SIG-M5 (cell line): ENCODE data around the gene CNP.

Experiments
- DNase-seq: peaks from one replicate; lab custom pipeline; 2025; lab: John Stamatoyannopoulos, UW

The CNP gene

GRCh38 chr17:41942626-41943373 is 23.8 kb upstream of the CNP start:
- DNase-seq = no peak

GRCh38 chr17:41943492-41943891 is 23.1 kb upstream of the CNP start:
- DNase-seq = no peak

- DNase-seq = no peak
Measured at GRCh38 chr17:41944943-41945342, 21.7 kb upstream of the CNP start.

- DNase-seq = no peak
Measured at GRCh38 chr17:41948762-41949460, 17.7 kb upstream of the CNP start.

- no peak for DNase-seq
Measured at GRCh38 chr17:41956522-41956921, 10.1 kb upstream of the CNP start.

- no peak for DNase-seq
Measured at GRCh38 chr17:41957031-41957868, 9.3 kb upstream of the CNP start.

- DNase-seq = no peak
Measured at GRCh38 chr17:41957869-41958439, 8.6 kb upstream of the CNP start.

- no peak for DNase-seq
Measured at GRCh38 chr17:41959030-41959335, 7.6 kb upstream of the CNP start.

GRCh38 chr17:41959336-41960095 is 7.1 kb upstream of the CNP start:
- no peak for DNase-seq

GRCh38 chr17:41962111-41962510 is 4.5 kb upstream of the CNP start:
- no peak for DNase-seq

GRCh38 chr17:41962768-41963434 is 3.7 kb upstream of the CNP start:
- DNase-seq = no peak

GRCh38 chr17:41965694-41966462 is 717 bp upstream of the CNP start:
- DNase-seq = no peak

- DNase-seq = no peak
Measured at GRCh38 chr17:41967141-41967920, 736 bp downstream of the CNP start.

- DNase-seq = no peak
Measured at GRCh38 chr17:41967921-41968578, 1.5 kb downstream of the CNP start.

- DNase-seq = no peak
Measured at GRCh38 chr17:41968676-41969075, 2.1 kb downstream of the CNP start.

GRCh38 chr17:41970901-41971331 is 4.3 kb downstream of the CNP start:
- DNase-seq = no peak

- DNase-seq = no peak
Measured at GRCh38 chr17:41971721-41972523, 5.3 kb downstream of the CNP start.
